GM18909 (cell line): ENCODE results near the gene CNTN5.

ENCODE experiments used
- ATAC-seq: cut with Tn5 transposase; IDR thresholded peaks from one replicate; pipeline ENCODE4 v1.9.1; 2021; ENCODE audit warnings: mild to moderate bottlenecking; ENCODE audit not compliant: unreplicated experiment, poor library complexity

The CNTN5 gene

GRCh38 chr11:100340466-100341319 is 1319.9 kb downstream of the CNTN5 start:
- ATAC-seq: no peak

GRCh38 chr11:100353083-100353482 is 1332.3 kb downstream of the CNTN5 start:
- no peak for ATAC-seq

GRCh38 chr11:100354736-100355135 is 1334.0 kb downstream of the CNTN5 start:
- no peak for ATAC-seq

GRCh38 chr11:100356035-100356434 is 1335.3 kb downstream of the CNTN5 start:
- no peak for ATAC-seq

GRCh38 chr11:100359281-100359680 is 1338.5 kb downstream of the CNTN5 start:
- ATAC-seq: no peak

- no peak for ATAC-seq
These were observed 1347.1 kb downstream of the CNTN5 start for GRCh38 chr11:100367892-100368291.

- no peak for ATAC-seq
These were observed 1362.7 kb downstream of the CNTN5 start for GRCh38 chr11:100383357-100383865.

- no peak for ATAC-seq
These were observed 1375.5 kb downstream of the CNTN5 start for GRCh38 chr11:100396266-100396665.

- ATAC-seq: no peak
These were observed 1376.7 kb downstream of the CNTN5 start for GRCh38 chr11:100397401-100397800.

- ATAC-seq: no peak
These were observed 1383.1 kb downstream of the CNTN5 start for GRCh38 chr11:100403816-100404215.

- no peak for ATAC-seq
These were observed 1384.2 kb downstream of the CNTN5 start for GRCh38 chr11:100404907-100405306.
